SU-DHL-6 (cell line): Measurements from ENCODE around the gene MCRIP2.

Experiments
- H2AFZ ChIP-seq: fragments of 200-600 bp; sonication (generic); 2 replicates; pipeline ENCODE4 v1.6.1; 2014; ENCODE audit warnings: low read depth, mild to moderate bottlenecking, moderate library complexity, mixed read lengths, antibody characterized with exemption, low read length; ENCODE audit not compliant: severe bottlenecking
- H3F3A ChIP-seq: fragments of 200-600 bp; shearing (Covaris generic); 2 replicates; pipeline ENCODE4 v1.6.0; 2016; ENCODE audit warnings: antibody characterized with exemption, mild to moderate bottlenecking; ENCODE audit not compliant: insufficient read depth
- H3K27ac ChIP-seq: fragments of 200-600 bp; sonication (generic); 2 replicates; pipeline ENCODE4 v1.5.1; 2016; ENCODE audit warnings: low read depth, mild to moderate bottlenecking, low read length, moderate library complexity, mixed read lengths
- H3K27me3 ChIP-seq: fragments of 200-600 bp; sonication (generic), shearing (Covaris generic); 2 replicates; pipeline ENCODE4 v1.6.0; 2014; ENCODE audit warnings: mild to moderate bottlenecking, low read length
- H3K36me3 ChIP-seq: fragments of 200-600 bp; sonication (generic); 2 replicates; pipeline ENCODE4 v1.6.1; 2014; ENCODE audit warnings: mild to moderate bottlenecking, low read length, mixed read lengths
- H3K4me2 ChIP-seq: fragments of 300-600, 200-600 bp; shearing (Covaris generic), sonication (generic); 2 replicates; pipeline ENCODE4 v1.6.0; 2014; ENCODE audit warnings: low read length, low read depth, mild to moderate bottlenecking; ENCODE audit not compliant: poor library complexity, severe bottlenecking
- H3K4me3 ChIP-seq: fragments of 200-600 bp; sonication (generic); 2 replicates; pipeline ENCODE4 v1.5.1; 2014; ENCODE audit warnings: antibody characterized with exemption, low read length, mild to moderate bottlenecking, mixed read lengths; ENCODE audit not compliant: insufficient read depth, poor library complexity, severe bottlenecking
- H3K79me2 ChIP-seq: fragments of 200-600 bp; sonication (generic); 2 replicates; pipeline ENCODE4 v1.6.1; 2014; ENCODE audit warnings: mild to moderate bottlenecking, low read length, moderate library complexity; ENCODE audit not compliant: insufficient read depth
- H3K9ac ChIP-seq: fragments of 200-600 bp; sonication (generic); 2 replicates; pipeline ENCODE4 v1.7.0; 2014; ENCODE audit warnings: mild to moderate bottlenecking, low read length
- H3K9me2 ChIP-seq: fragments of 200-600 bp; sonication (generic); replicated peaks from 2 replicates; pipeline ENCODE4 v1.6.1; 2014; ENCODE audit warnings: low read length; ENCODE audit not compliant: insufficient read depth
- H3K9me3 ChIP-seq: fragments of 200-600 bp; sonication (generic); 2 replicates; pipeline ENCODE4 v1.6.1; 2014; ENCODE audit warnings: low read length, mixed read lengths; ENCODE audit not compliant: insufficient read depth
- H4K20me1 ChIP-seq: fragments of 200-600 bp; sonication (generic); 2 replicates; pipeline ENCODE4 v1.6.1; 2014; ENCODE audit warnings: low read depth, mild to moderate bottlenecking, antibody characterized with exemption, low read length, moderate library complexity, mixed read lengths
- CTCF ChIP-seq: fragments of 200-600 bp; sonication (generic); IDR thresholded peaks from one replicate; pipeline ENCODE4 v1.5.1; 2017; ENCODE audit warnings: antibody characterized with exemption, mild to moderate bottlenecking, low read length, moderate library complexity; ENCODE audit not compliant: insufficient read depth, poor library complexity, severe bottlenecking
- EZH2phosphoT487 ChIP-seq: fragments of 200-600 bp; sonication (generic), shearing (Covaris generic); conservative IDR thresholded peaks from 2 replicates; pipeline ENCODE4 v1.6.1; 2018; ENCODE audit warnings: mild to moderate bottlenecking, antibody characterized with exemption, low read length, moderate library complexity, mixed read lengths

Gene MCRIP2

GRCh38 chr16:608019-608418 lies 33.6 kb upstream of the MCRIP2 start:
- H3K9ac ChIP-seq, result no peak overlapping the region
- H3K9me2 ChIP-seq, result no peaks in the 10 kb centered on the region
- no peaks in the 10 kb centered on the region for H3F3A ChIP-seq
- H3K9me3 ChIP-seq, result no peaks in the 10 kb centered on the region
- H3K27ac ChIP-seq, result no peak overlapping the region
- H3K27me3 ChIP-seq, result no peaks in the 10 kb centered on the region
- H3K79me2 ChIP-seq, result no peaks in the 10 kb centered on the region
- no peak overlapping the region for H2AFZ ChIP-seq
- no peaks in the 10 kb centered on the region for H3K36me3 ChIP-seq
- no peak overlapping the region for H3K4me2 ChIP-seq
- no peaks in the 10 kb centered on the region; the same call in 1 of the 2 replicates for H4K20me1 ChIP-seq
- TF ChIP-seq EZH2phosphoT487, result no peak
- no peak for TF ChIP-seq CTCF
- H3K4me3 ChIP-seq, result no peak overlapping the region

DNA sequence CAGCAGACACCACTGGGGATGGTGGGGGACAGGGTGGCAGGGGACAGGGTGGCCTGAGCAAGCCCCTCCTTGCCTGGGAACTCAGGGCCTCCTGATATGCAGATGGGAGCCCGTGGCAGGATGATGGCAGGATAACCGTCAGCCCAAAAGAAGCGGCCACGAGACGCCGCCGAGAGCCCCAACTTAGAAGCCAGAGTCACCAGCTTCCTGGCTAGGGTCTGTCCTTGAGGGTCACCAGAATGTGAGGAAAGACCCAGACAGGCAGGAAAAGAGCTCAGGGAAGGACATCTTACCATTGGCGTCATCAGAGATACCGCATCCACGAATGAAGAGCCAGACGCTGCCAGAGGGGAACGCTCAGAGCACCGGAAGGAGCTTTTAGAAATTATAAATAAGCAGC lies 32.3 kb upstream of the MCRIP2 start:
- H3K4me3 ChIP-seq, result no peak overlapping the region
- no peaks in the 10 kb centered on the region for H3K27me3 ChIP-seq
- TF ChIP-seq EZH2phosphoT487 (no peak), CTCF (no peak)
- H3K79me2 ChIP-seq, result no peaks in the 10 kb centered on the region
- no peak overlapping the region for H3K4me2 ChIP-seq
- no peak overlapping the region for H2AFZ ChIP-seq
- H4K20me1 ChIP-seq, result no peaks in the 10 kb centered on the region
- H3F3A ChIP-seq, result no peaks in the 10 kb centered on the region
- H3K36me3 ChIP-seq, result no peaks in the 10 kb centered on the region
- no peaks in the 10 kb centered on the region for H3K9me3 ChIP-seq
- H3K9me2 ChIP-seq, result no peaks in the 10 kb centered on the region
- no peak overlapping the region for H3K27ac ChIP-seq
- H3K9ac ChIP-seq, result no peak overlapping the region

GRCh38 chr16:609984-610383 lies 31.6 kb upstream of the MCRIP2 start:
- Histone ChIP-seq H3K9me2 (no peaks in the 10 kb centered on the region), H4K20me1 (no peaks in the 10 kb centered on the region), H3K4me2 (no peak overlapping the region), H3K9ac (no peak overlapping the region), H3K36me3 (no peaks in the 10 kb centered on the region), H2AFZ (no peak overlapping the region), H3K27ac (no peak overlapping the region), H3K4me3 (no peak overlapping the region), H3K27me3 (no peaks in the 10 kb centered on the region), H3K79me2 (no peaks in the 10 kb centered on the region), H3K9me3 (no peaks in the 10 kb centered on the region), H3F3A (no peaks in the 10 kb centered on the region)
- no peak for TF ChIP-seq EZH2phosphoT487
- no peak for TF ChIP-seq CTCF
